Measurements from ENCODE around the gene RGMA.
"Not testable (repeated sequence)": the region's sequence is repeated elsewhere in the genome, so short reads cannot be mapped to it uniquely, and the experiment has no call there.

The RGMA gene

DNA sequence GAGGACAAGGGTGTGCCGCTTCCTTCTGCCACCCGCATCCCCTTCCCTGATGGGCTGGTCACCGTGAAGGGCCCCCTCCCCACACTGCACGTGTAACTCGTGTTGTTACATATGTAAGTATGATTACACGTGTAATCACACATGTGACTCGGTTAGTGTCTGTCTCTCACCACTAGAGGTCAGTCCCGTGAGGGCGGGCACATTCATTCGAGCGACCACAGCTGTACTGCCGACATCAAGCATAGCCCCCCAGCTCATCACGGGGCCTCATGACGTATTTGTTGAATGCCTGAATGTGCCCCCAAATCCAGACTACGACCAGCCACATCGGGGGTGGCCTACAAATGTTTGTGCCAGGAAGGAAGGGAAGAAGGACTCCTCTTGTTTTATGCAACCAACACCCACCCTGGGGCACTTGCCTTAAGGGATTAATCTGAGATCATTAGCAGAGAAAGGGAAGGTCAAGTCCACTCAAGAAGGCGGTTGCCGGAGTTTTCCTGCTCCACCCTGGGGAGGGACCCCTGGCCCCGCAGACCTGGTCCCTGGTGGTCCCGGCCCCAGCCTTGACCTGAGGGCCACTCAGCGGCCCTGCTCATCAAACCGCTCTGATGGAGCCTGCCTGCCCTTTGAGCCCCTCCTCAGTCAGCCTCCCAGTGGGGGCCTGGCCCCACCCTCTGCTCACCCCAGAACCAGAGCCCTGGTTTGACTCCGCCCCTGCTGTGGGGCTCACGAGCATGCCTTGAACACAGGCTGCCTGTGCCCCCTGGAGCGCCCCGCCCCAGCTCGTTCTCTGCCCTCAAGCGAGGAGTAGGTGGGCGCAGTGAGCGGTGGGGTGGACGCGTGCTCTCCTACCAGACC lies 52.8 kb downstream of the RGMA start:
- no peaks in the 10 kb centered on the region for H3K9me3 ChIP-seq (ENCODE audit: control insufficient read depth in 2 of 2, low read length in 2 of 2)
- H3K4me1 ChIP-seq (ENCODE audit: control insufficient read depth in 2 of 2, insufficient read depth in 2 of 2, low read length in 2 of 2) = no peaks in the 10 kb centered on the region
- no peak overlapping the region for H3K9ac ChIP-seq (ENCODE audit: low read depth in 1 of 2, low read length in 2 of 2)
- H3K27me3 ChIP-seq (ENCODE audit: control insufficient read depth in 2 of 2, insufficient read depth in 2 of 2, low read length in 2 of 2) = peaks cover 0 to 1% of the 10 kb centered on the region in 2 donors
- no peaks in the 10 kb centered on the region for H3K36me3 ChIP-seq (ENCODE audit: control insufficient read depth in 2 of 2, insufficient read depth in 2 of 2, low read length in 2 of 2)
- no peak overlapping the region for H3K27ac ChIP-seq (ENCODE audit: low read depth in 2 of 2, low read length in 2 of 2)
- no peak overlapping the region for H3K4me3 ChIP-seq (ENCODE audit: low read length in 2 of 2)

DNA sequence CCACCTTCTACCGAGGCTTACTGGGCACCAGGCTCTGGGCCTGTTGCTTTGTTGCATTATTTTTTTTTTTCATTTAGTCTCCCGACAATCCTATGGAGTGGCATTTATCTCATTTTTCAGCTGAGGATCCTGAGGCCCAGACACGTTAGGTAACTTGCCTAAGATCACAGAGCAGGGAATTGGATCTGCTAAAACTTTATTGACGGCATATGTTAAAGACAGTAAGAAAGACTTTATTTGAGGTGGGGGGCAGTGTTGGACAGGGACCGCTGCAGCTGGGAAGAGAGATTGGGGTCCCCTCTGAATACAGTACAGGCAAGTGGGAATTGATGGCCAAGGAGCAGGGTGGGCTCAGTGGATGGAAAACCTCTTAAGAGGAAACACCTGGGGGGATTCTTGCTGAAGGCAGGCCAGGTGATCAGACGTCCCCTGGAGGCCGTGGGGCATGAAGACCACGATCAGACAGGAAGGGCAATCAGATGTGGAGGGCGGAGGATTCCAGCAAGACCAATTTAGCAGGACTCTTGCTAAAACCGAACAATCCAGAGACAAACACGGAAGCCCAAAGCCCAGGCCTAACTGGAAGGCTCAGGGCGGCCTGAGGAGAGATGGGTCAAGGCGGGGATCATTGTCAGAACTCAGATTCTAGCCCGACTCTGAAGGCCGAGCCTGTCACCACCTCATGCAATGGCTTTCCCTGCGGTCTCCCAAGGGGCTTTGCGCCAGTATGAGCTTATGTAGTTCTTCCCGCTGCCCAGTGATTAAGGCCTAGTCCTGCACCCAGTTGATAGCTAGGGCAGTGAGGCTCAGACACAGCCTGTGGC lies 53.7 kb downstream of the RGMA start:
- no peak overlapping the region for H3K4me3 ChIP-seq (ENCODE audit: low read length in 2 of 2)
- no peak overlapping the region for H3K27ac ChIP-seq (ENCODE audit: low read depth in 2 of 2, low read length in 2 of 2)
- no peak overlapping the region for H3K9ac ChIP-seq (ENCODE audit: low read depth in 1 of 2, low read length in 2 of 2)
- H3K27me3 ChIP-seq (ENCODE audit: control insufficient read depth in 2 of 2, insufficient read depth in 2 of 2, low read length in 2 of 2) = peaks cover 0 to 2% of the 10 kb centered on the region in 2 donors
- no peaks in the 10 kb centered on the region for H3K36me3 ChIP-seq (ENCODE audit: control insufficient read depth in 2 of 2, insufficient read depth in 2 of 2, low read length in 2 of 2)
- H3K9me3 ChIP-seq (ENCODE audit: control insufficient read depth in 2 of 2, low read length in 2 of 2) = no peaks in the 10 kb centered on the region
- peaks cover 2 to 5% of the 10 kb centered on the region in 2 donors for H3K4me1 ChIP-seq (ENCODE audit: control insufficient read depth in 2 of 2, insufficient read depth in 2 of 2, low read length in 2 of 2)

DNA sequence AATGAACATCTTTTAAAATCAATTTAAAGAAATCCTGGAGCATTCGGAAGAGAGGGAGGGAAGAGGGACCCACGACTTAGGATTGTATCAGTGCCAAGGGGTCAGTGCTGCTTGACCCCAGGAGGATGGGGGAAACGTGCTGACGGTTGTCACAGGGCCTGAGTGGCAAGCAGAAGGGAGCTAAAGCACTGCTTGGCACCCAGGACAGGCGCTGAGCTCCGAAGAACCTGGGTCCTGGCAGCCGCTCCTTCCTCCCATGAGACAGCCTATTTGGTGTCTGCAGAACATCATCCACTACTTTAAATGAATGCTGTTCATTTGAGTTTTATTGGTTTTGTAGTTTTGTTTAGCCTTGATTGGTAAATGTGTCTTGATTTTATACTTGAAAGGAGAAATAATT lies 54.5 kb downstream of the RGMA start:
- H3K36me3 ChIP-seq (ENCODE audit: control insufficient read depth in 2 of 2, insufficient read depth in 2 of 2, low read length in 2 of 2) = no peaks in the 10 kb centered on the region
- no peak overlapping the region for H3K27ac ChIP-seq (ENCODE audit: low read depth in 2 of 2, low read length in 2 of 2)
- H3K27me3 ChIP-seq (ENCODE audit: control insufficient read depth in 2 of 2, insufficient read depth in 2 of 2, low read length in 2 of 2) = peaks cover 0 to 2% of the 10 kb centered on the region in 2 donors
- H3K4me1 ChIP-seq (ENCODE audit: control insufficient read depth in 2 of 2, insufficient read depth in 2 of 2, low read length in 2 of 2) = peaks cover 5 to 8% of the 10 kb centered on the region in 2 donors
- no peak overlapping the region for H3K9ac ChIP-seq (ENCODE audit: low read depth in 1 of 2, low read length in 2 of 2)
- no peak overlapping the region for H3K4me3 ChIP-seq (ENCODE audit: low read length in 2 of 2)
- no peaks in the 10 kb centered on the region for H3K9me3 ChIP-seq (ENCODE audit: control insufficient read depth in 2 of 2, low read length in 2 of 2)

- Histone ChIP-seq H3K9ac (ENCODE audit: low read depth in 1 of 2, low read length in 2 of 2) (no peak overlapping the region), H3K9me3 (ENCODE audit: control insufficient read depth in 2 of 2, low read length in 2 of 2) (no peaks in the 10 kb centered on the region), H3K4me3 (ENCODE audit: low read length in 2 of 2) (no peak overlapping the region), H3K27ac (ENCODE audit: low read depth in 2 of 2, low read length in 2 of 2) (no peak overlapping the region), H3K27me3 (ENCODE audit: control insufficient read depth in 2 of 2, insufficient read depth in 2 of 2, low read length in 2 of 2) (peaks cover 0 to 2% of the 10 kb centered on the region in 2 donors), H3K36me3 (ENCODE audit: control insufficient read depth in 2 of 2, insufficient read depth in 2 of 2, low read length in 2 of 2) (no peaks in the 10 kb centered on the region), H3K4me1 (ENCODE audit: control insufficient read depth in 2 of 2, insufficient read depth in 2 of 2, low read length in 2 of 2) (peaks cover 10 to 14% of the 10 kb centered on the region in 2 donors)
Observed at GRCh38 chr15:93033434-93034045, 55.5 kb downstream of the RGMA start.

- not testable (repeated sequence) for H3K9ac ChIP-seq (ENCODE audit: low read depth in 1 of 2, low read length in 2 of 2); H3K4me3 ChIP-seq (ENCODE audit: low read length in 2 of 2); H3K27ac ChIP-seq (ENCODE audit: low read depth in 2 of 2, low read length in 2 of 2); H3K36me3 ChIP-seq (ENCODE audit: control insufficient read depth in 2 of 2, insufficient read depth in 2 of 2, low read length in 2 of 2); H3K27me3 ChIP-seq (ENCODE audit: control insufficient read depth in 2 of 2, insufficient read depth in 2 of 2, low read length in 2 of 2); H3K9me3 ChIP-seq (ENCODE audit: control insufficient read depth in 2 of 2, low read length in 2 of 2)
- peaks cover 10 to 21% of the 10 kb centered on the region in 2 donors for H3K4me1 ChIP-seq (ENCODE audit: control insufficient read depth in 2 of 2, insufficient read depth in 2 of 2, low read length in 2 of 2)
Observed at GRCh38 chr15:93032515-93033206, 56.4 kb downstream of the RGMA start.

DNA sequence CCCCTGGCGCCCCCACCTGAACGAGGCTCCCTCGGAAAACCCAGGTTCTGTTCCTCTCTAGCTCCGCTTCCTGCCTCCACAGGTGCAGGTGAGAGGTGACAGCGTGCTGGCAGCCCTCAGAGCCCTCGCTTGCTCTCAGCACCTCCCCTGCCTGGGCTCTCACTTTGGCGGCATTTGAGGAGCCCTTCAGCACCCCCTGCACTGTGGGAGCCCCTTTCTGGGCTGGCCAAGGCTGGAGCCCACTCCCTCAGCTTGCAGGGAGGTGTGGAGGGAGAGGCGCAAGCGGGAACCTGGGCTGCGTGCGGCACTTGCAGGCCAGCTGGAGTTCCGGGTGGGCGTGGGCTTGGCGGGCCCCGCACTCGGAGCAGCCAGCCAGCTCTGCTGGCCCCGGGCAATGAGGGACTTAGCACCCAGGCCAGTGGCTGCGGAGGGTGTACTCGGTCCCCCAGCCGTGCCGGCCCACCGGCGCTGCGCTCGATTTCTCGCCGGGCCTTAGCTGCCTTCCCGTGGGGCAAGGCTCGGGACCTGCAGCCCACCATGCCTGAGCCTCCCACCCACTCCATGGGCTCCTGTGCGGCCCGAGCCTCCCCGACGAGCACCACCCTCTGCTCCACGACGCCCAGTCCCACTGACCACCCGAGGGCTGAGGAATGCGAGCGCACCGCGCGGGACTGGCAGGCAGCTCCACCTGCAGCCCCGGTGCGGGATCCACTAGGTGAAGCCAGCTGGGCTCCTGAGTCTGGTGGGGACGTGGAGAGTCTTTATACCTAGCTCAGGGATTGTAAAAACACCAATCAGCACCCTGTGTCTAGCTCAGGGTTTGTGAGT lies 57.2 kb downstream of the RGMA start:
- H3K27ac ChIP-seq (ENCODE audit: low read depth in 2 of 2, low read length in 2 of 2); H3K9me3 ChIP-seq (ENCODE audit: control insufficient read depth in 2 of 2, low read length in 2 of 2); H3K9ac ChIP-seq (ENCODE audit: low read depth in 1 of 2, low read length in 2 of 2); H3K4me3 ChIP-seq (ENCODE audit: low read length in 2 of 2); H3K36me3 ChIP-seq (ENCODE audit: control insufficient read depth in 2 of 2, insufficient read depth in 2 of 2, low read length in 2 of 2); H3K27me3 ChIP-seq (ENCODE audit: control insufficient read depth in 2 of 2, insufficient read depth in 2 of 2, low read length in 2 of 2): not testable (repeated sequence)
- peaks cover 10 to 21% of the 10 kb centered on the region in 2 donors for H3K4me1 ChIP-seq (ENCODE audit: control insufficient read depth in 2 of 2, insufficient read depth in 2 of 2, low read length in 2 of 2)

GRCh38 chr15:93031103-93031464 lies 57.9 kb downstream of the RGMA start:
- Histone ChIP-seq H3K27ac (ENCODE audit: low read depth in 2 of 2, low read length in 2 of 2) (no peak overlapping the region), H3K9ac (ENCODE audit: low read depth in 1 of 2, low read length in 2 of 2) (no peak overlapping the region), H3K27me3 (ENCODE audit: control insufficient read depth in 2 of 2, insufficient read depth in 2 of 2, low read length in 2 of 2) (peaks cover 0 to 2% of the 10 kb centered on the region in 2 donors), H3K9me3 (ENCODE audit: control insufficient read depth in 2 of 2, low read length in 2 of 2) (no peaks in the 10 kb centered on the region), H3K36me3 (ENCODE audit: control insufficient read depth in 2 of 2, insufficient read depth in 2 of 2, low read length in 2 of 2) (peaks cover 7 to 14% of the 10 kb centered on the region in 2 donors), H3K4me1 (ENCODE audit: control insufficient read depth in 2 of 2, insufficient read depth in 2 of 2, low read length in 2 of 2) (peaks cover 10 to 21% of the 10 kb centered on the region in 2 donors), H3K4me3 (ENCODE audit: low read length in 2 of 2) (no peak overlapping the region)

GRCh38 chr15:93030430-93031102 lies 58.4 kb downstream of the RGMA start:
- no peak overlapping the region for H3K4me3 ChIP-seq (ENCODE audit: low read length in 2 of 2)
- peak overlapping the region in 1 of 2 donors; percentile 9 for H3K27ac ChIP-seq (ENCODE audit: low read depth in 2 of 2, low read length in 2 of 2)
- no peak overlapping the region for H3K9ac ChIP-seq (ENCODE audit: low read depth in 1 of 2, low read length in 2 of 2)

More at GRCh38 chr15:93030430-93031102, 58.4 kb downstream of the RGMA start:
- peaks cover 11 to 19% of the 10 kb centered on the region in 2 donors for H3K36me3 ChIP-seq (ENCODE audit: control insufficient read depth in 2 of 2, insufficient read depth in 2 of 2, low read length in 2 of 2)
- H3K27me3 ChIP-seq (ENCODE audit: control insufficient read depth in 2 of 2, insufficient read depth in 2 of 2, low read length in 2 of 2) = peaks cover 0 to 2% of the 10 kb centered on the region in 2 donors
- no peaks in the 10 kb centered on the region for H3K9me3 ChIP-seq (ENCODE audit: control insufficient read depth in 2 of 2, low read length in 2 of 2)
- peaks cover 13 to 21% of the 10 kb centered on the region in 2 donors for H3K4me1 ChIP-seq (ENCODE audit: control insufficient read depth in 2 of 2, insufficient read depth in 2 of 2, low read length in 2 of 2)

All from mucosa of rectum (tissue), 2 donors.